GM12878 (cell line): ENCODE results near the gene TOX4. TPM values are rescaled to one million over a fixed set of nuclear protein-coding genes. Genes with fewer than 3 reads are reported as not detected.

Experiments
- ATAC-seq: fragments of 200-7000 bp; cut with Tn5 transposase; 3 replicates; pipeline ENCODE4 v1.9.1; 2020; ENCODE audit warnings: mild to moderate bottlenecking, moderate library complexity
- BruUV-seq: library from RNA; stranded (reverse); fragments of 400-500 nt; replicated peaks from 2 replicates; lab custom pipeline; 2021; lab: Mats Ljungman, UMichigan
- CTCF ChIA-PET: fragments of 300-600 bp; sonication (Branson Sonifier 250); formaldehyde crosslinking; extraction: SDS; loops from one replicate; lab custom pipeline; 2021; ENCODE audit warnings: inconsistent platforms; lab: Yijun Ruan, JAX
- POLR2A ChIA-PET: fragments of 350-600 bp; formaldehyde crosslinking; extraction: SDS; loops from one replicate; lab custom pipeline; 2021; ENCODE audit warnings: inconsistent platforms; lab: Charles Lee
- RAD21 ChIA-PET: fragments of 300-600 bp; sonication (Branson Sonifier 250); formaldehyde crosslinking; loops from one replicate; lab custom pipeline; 2023; ENCODE audit warnings: antibody characterized with exemption; ENCODE audit not compliant: unreplicated experiment; lab: Charles Lee
- SMC1A ChIA-PET: fragments of 300-600 bp; sonication (Branson Sonifier 250); formaldehyde crosslinking; loops from one replicate; lab custom pipeline; 2023; ENCODE audit not compliant: unreplicated experiment, uncharacterized antibody; lab: Charles Lee
- DNase-seq: peaks from one replicate; pipeline ENCODE4 v3.0.0-alpha.2; 2011; ENCODE audit warnings: low read depth, low spot score
- FAIRE-seq: peaks from 3 replicates; lab custom pipeline; 2011; peaks lifted over from hg19 to GRCh38; lab: Jason Lieb, UNC
- H2AFZ ChIP-seq: 2 replicates; pipeline ENCODE4 v1.6.0; 2011; ENCODE audit warnings: low read depth, low read length, control low read depth; ENCODE audit not compliant: control insufficient read depth
- H3K27ac ChIP-seq: 2 replicates; pipeline ENCODE4 v1.5.1; 2011; ENCODE audit warnings: control low read depth; ENCODE audit not compliant: control insufficient read depth, insufficient read depth
- H3K27me3 ChIP-seq, 2 experiments: replicated peaks in 1 of 2; 2 replicates each; pipeline versions ENCODE4 v1.6.0 to v1.6.1; 2011; ENCODE audit warnings: low read length in 1 of 2; ENCODE audit not compliant: control insufficient read depth in 2 of 2, insufficient read depth in 2 of 2
- H3K36me3 ChIP-seq, 2 experiments: 2 replicates each; pipeline ENCODE4 v1.5.1; 2011; ENCODE audit warnings: low read length in 1 of 2; ENCODE audit not compliant: control insufficient read depth in 2 of 2, insufficient read depth in 2 of 2
- H3K4me1 ChIP-seq: 2 replicates; pipeline ENCODE4 v1.6.1; 2011; ENCODE audit warnings: mild to moderate bottlenecking, low read length, moderate library complexity, mixed read lengths; ENCODE audit not compliant: control insufficient read depth, insufficient read depth
- H3K4me2 ChIP-seq: 2 replicates; pipeline ENCODE4 v1.6.0; 2011; ENCODE audit warnings: control low read depth; ENCODE audit not compliant: control insufficient read depth, insufficient read depth
- H3K4me3 ChIP-seq: fragments of 200-600 bp; sonication (generic); 2 replicates; pipeline ENCODE4 v1.5.1; 2016
- H3K79me2 ChIP-seq: 2 replicates; pipeline ENCODE4 v1.6.0; 2011; ENCODE audit warnings: low read length; ENCODE audit not compliant: control insufficient read depth, insufficient read depth
- H3K9ac ChIP-seq: 2 replicates; pipeline ENCODE4 v1.8.0; 2011; ENCODE audit warnings: low read length, control low read depth, mixed read lengths; ENCODE audit not compliant: control insufficient read depth, insufficient read depth
- H3K9me3 ChIP-seq: replicated peaks from 3 replicates; pipeline ENCODE4 v1.5.1; 2011; ENCODE audit warnings: mild to moderate bottlenecking, low read length; ENCODE audit not compliant: control insufficient read depth, insufficient read depth
- H4K20me1 ChIP-seq: 2 replicates; pipeline ENCODE4 v1.6.0; 2011; ENCODE audit not compliant: control insufficient read depth, insufficient read depth
- BCLAF1 ChIP-seq: fragments of 450-650 bp; IDR thresholded peaks from 2 replicates; pipeline ENCODE4 v1.6.1; 2017; ENCODE audit warnings: antibody characterized with exemption, mild to moderate bottlenecking, moderate library complexity
- BMI1 ChIP-seq: fragments of 450-650 bp; IDR thresholded peaks from 2 replicates; pipeline ENCODE4 v1.6.1; 2016; ENCODE audit warnings: mild to moderate bottlenecking, moderate library complexity, borderline replicate concordance
- CHD2 ChIP-seq: IDR thresholded peaks from 2 replicates; pipeline ENCODE4 v1.6.1; 2011; ENCODE audit warnings: low read depth, low read length, improper control_type of control experiment, borderline replicate concordance
- STAT3 ChIP-seq: IDR thresholded peaks from 2 replicates; pipeline ENCODE4 v1.6.1; 2011; ENCODE audit warnings: low read depth, low read length, improper control_type of control experiment
- TCF3 ChIP-seq: IDR thresholded peaks from 2 replicates; pipeline ENCODE4 v1.6.1; 2012; ENCODE audit warnings: low read depth, mild to moderate bottlenecking, low read length, borderline replicate concordance; ENCODE audit not compliant: insufficient read depth
- WRNIP1 ChIP-seq: IDR thresholded peaks from 2 replicates; pipeline ENCODE4 v1.6.1; 2011; ENCODE audit warnings: low read depth, low read length, improper control_type of control experiment, borderline replicate concordance
- ZNF24 ChIP-seq: fragments of 450-650 bp; IDR thresholded peaks from 2 replicates; pipeline ENCODE4 v1.6.1; 2017; ENCODE audit warnings: antibody characterized with exemption, mild to moderate bottlenecking
- ZZZ3 ChIP-seq: IDR thresholded peaks from 2 replicates; pipeline ENCODE4 v1.6.1; 2011; ENCODE audit warnings: low read depth; ENCODE audit not compliant: control insufficient read depth, insufficient read length
- WGBS: methylation state at CpG from one replicate; pipeline ENCODE4 v1.1.6; 2016; ENCODE audit warnings: low lambda C conversion rate; ENCODE audit not compliant: insufficient replicate concordance, insufficient coverage; ENCODE audit errors: missing lambda C conversion rate; 5-methylcytosine and 5-hydroxymethylcytosine counted together
- in situ Hi-C: fragments of 300-500 bp; cut with MboI; formaldehyde crosslinking; loops from 9 replicates; pipeline ENCODE4 v1.14.3; 2018; ENCODE audit warnings: mixed read lengths
- intact Hi-C: fragments of 100-400 bp; cut with micrococcal nuclease; formaldehyde crosslinking; loops from one replicate; pipeline ENCODE4 v1.14.2; 2022; ENCODE audit not compliant: unreplicated experiment
- polyA plus RNA-seq, 11 experiments: library from polyadenylated mRNA; depleted of rRNA in 4 of 11; unstranded in 6 of 11; stranded (reverse) in 5 of 11; fragments of >200 nt; fragmentation: Nextera tagmentation in 4 of 11; fragmentation: Illumina TruSeq in 1 of 11; extraction: Ambion mirVana in 4 of 11; extraction: Trizol in 1 of 11; gene quantifications; 1 replicate in 1 of 11; 2 replicates in 10 of 11; pipeline versions ENCODE4 v1.2.1 to v1.2.3, GENCODE V29; 2011 to 2016; ENCODE audit warnings: inconsistent platforms in 2 of 11, missing spikeins in 2 of 11, low read depth in 1 of 11
- total RNA-seq, 4 experiments: library from RNA; depleted of rRNA in 3 of 4; stranded (reverse); fragments of >200 nt in 3 of 4; fragmentation: Illumina TruSeq in 1 of 4; extraction: Trizol in 1 of 4; gene quantifications; 2 replicates each; pipeline versions ENCODE4 v1.2.1 to v1.2.3, GENCODE V29; 2013 to 2021

Gene TOX4
- total and polyA plus RNA-seq, 10 of the 15 experiments (the other 5 are each of a cell fraction or from before 2014, with no cell fraction given): 18.4 to 113 (median 55.2) TPM

DNA sequence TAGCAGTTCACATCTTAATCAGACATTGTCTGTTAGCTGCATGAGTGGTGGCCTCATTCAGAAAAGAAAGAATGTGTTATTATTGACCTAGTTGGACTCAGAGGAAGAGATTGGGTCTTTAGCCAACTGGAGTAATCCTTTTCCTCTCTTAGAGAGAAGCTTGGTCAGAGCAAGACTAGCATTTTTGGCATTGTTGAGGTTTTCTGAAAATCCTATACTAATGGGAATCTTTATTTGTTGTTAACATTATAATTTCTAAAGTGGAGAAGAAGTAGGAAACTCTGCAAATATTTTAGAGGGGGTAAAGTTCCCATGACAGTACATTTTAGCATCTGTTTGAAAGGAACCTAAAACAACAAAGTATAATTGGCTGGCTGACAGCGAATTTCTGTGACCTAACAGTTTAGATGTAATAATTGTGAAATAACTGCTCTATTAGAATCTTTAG is 9.7 kb downstream of the TOX4 start:
- ChIA-PET POLR2A (no interaction called here), RAD21 (no interaction called here), SMC1A (no interaction called here), CTCF (no interaction called here)
- H3K9ac ChIP-seq: no peak overlapping the region
- no peak overlapping the region for H3K4me3 ChIP-seq
- no peaks in the 10 kb centered on the region for H3K4me1 ChIP-seq
- BruUV-seq: no TSS peak
- TF ChIP-seq BMI1 (no peak), WRNIP1 (no peak), BCLAF1 (no peak), TCF3 (no peak), CHD2 (no peak), ZNF24 (no peak), ZZZ3 (no peak), STAT3 (no peak)
- H3K36me3 ChIP-seq: peaks cover 6 to 8% of the 10 kb centered on the region in 2 experiments; a peak in 3 of 4 replicates
- H2AFZ ChIP-seq: no peak overlapping the region
- no peak overlapping the region for H3K4me2 ChIP-seq
- H3K27me3 ChIP-seq: no peaks in the 10 kb centered on the region
- no peak for DNase-seq
- H3K27ac ChIP-seq: no peak overlapping the region
- no peaks in the 10 kb centered on the region for H4K20me1 ChIP-seq
- 100% methylated on average over 1 of the region's 1 CpG for WGBS
- in situ Hi-C loops: no loop called here
- FAIRE-seq: no peak
- no peaks in the 10 kb centered on the region for H3K9me3 ChIP-seq
- H3K79me2 ChIP-seq: no peaks in the 10 kb centered on the region
- ATAC-seq: no peak
- intact Hi-C loops: no loop called here
